Measurements from ENCODE around the gene COMMD6.

The COMMD6 gene

DNA sequence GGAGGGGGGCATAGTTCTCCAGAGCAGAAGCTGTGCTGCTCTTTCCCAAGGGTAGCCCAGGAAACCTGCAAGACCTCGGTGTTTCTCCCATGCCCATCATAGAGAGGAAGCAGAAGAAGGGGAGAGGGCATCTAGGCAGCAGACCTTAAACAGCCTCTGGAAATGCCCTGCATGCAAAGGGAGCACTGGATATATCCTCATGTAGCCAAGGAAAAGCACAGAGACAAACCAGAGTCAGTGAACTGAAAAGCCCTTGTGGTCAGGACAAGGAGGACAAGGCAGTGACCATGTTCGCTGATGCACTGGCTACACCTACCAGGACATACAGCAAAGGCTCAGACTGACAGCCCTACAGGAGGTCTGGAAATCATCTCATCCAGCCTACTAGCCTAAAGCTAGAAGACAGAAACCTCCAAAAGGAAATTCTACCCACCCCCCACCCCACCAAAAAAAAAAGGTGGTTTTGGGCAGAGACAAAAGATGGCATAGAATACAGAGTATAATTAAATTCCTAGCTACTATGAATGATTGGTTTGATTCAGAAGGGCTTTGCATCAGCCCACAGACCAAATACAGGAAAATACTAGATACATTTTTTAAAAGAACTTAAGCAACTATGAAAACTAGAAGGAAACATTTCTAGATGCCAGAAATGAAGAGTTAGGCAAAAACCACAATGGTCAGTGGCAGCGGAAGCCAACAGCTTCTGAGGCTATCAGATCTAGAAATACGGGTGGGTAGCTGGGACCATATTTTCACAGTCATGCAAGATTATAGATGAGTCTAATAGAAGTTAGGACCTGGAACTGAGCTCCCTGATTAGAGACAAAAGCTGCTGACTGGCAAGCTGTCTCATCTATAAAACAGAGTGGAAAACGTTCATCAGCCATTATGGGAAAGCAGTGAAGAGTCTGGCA lies 51.2 kb downstream of the COMMD6 start:
- H2AK5ac ChIP-seq (ENCODE audit: low read length): no peak overlapping the region
- H4K8ac ChIP-seq (ENCODE audit: low read depth, low read length): no peak overlapping the region
- no peak overlapping the region for H2BK120ac ChIP-seq (ENCODE audit: low read depth, low read length)
- H3K4me1 ChIP-seq (ENCODE audit: control insufficient read depth, low read depth, low read length): no peaks in the 10 kb centered on the region
- no peak overlapping the region for H3K9ac ChIP-seq (ENCODE audit: low read length)
- H2BK15ac ChIP-seq (replicated peaks; ENCODE audit: low read depth): no peak overlapping the region
- H3K36me3 ChIP-seq (ENCODE audit: control insufficient read depth, insufficient read depth, low read length): no peaks in the 10 kb centered on the region
- no peak overlapping the region for H3K4me2 ChIP-seq (ENCODE audit: low read length)
- H4K5ac ChIP-seq (ENCODE audit: low read length): no peak overlapping the region
- peak; percentile 57 for DNase-seq
- peak overlapping the region; percentile 4 for H3K18ac ChIP-seq (ENCODE audit: low read length)
- H3K27me3 ChIP-seq (ENCODE audit: insufficient read depth, low read length, poor library complexity): no peaks in the 10 kb centered on the region
- no peak overlapping the region for H3K27ac ChIP-seq (ENCODE audit: low read depth, low read length)
- WGBS (ENCODE audit: extremely low coverage, insufficient coverage, low lambda C conversion rate): no CpG with 5 or more reads among the region's 5 CpGs
- no peak overlapping the region for H2BK5ac ChIP-seq (ENCODE audit: low read length)
- no peak overlapping the region for H3K4me3 ChIP-seq (ENCODE audit: low read length)
- H3K4ac ChIP-seq (ENCODE audit: low read depth, low read length): no peak overlapping the region
- no peak overlapping the region for H3K23ac ChIP-seq (ENCODE audit: low read length)
- no peaks in the 10 kb centered on the region for H3K79me2 ChIP-seq (ENCODE audit: control insufficient read depth, insufficient read depth, low read length)
- H3K79me1 ChIP-seq (ENCODE audit: low read length): no peaks in the 10 kb centered on the region
- peak overlapping the region; percentile 45 for H3K56ac ChIP-seq (ENCODE audit: low read length)

DNA sequence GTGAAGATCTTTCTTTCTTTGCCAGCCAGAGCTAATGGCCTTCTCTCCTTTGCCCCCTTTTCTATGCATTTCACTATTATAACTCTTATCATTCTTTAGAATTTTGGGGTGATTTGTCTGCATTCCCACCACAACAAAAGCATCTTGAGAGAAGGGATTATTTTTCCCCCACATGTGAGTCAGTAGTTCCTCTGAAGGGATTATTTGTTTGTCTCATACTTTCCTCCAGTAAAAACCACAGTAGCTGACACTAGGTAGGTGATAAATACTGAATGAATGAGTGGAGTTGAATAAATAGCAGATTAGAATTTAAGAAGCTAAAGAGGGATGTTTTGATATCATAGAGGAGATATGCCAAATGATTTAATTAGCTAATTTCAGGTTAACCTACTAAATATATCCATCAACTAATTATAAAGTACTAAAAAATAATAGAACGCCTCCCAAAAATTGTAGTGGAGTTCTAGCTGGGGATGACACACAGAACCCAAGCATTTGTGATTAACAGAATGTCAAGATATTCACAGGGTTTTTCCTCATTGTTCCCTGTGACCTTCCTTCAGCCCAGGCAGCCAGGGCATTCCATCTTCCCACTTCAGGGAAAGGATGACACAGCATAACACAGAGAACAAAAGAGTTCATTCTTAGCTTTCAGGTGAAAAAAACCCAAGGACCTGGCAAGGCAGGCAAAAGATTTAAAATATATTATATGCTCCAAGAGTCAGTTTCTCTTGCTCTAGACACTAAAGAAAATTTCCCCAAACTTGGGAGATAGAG lies 52.2 kb downstream of the COMMD6 start:
- Histone ChIP-seq H3K27ac (ENCODE audit: low read depth, low read length) (no peak overlapping the region), H3K36me3 (ENCODE audit: control insufficient read depth, insufficient read depth, low read length) (no peaks in the 10 kb centered on the region), H3K4me2 (ENCODE audit: low read length) (no peak overlapping the region), H3K23ac (ENCODE audit: low read length) (no peak overlapping the region), H3K4me3 (ENCODE audit: low read length) (no peak overlapping the region), H3K4me1 (ENCODE audit: control insufficient read depth, low read depth, low read length) (no peaks in the 10 kb centered on the region), H3K18ac (ENCODE audit: low read length) (peak overlapping the region; percentile 4), H4K8ac (ENCODE audit: low read depth, low read length) (no peak overlapping the region), H2BK120ac (ENCODE audit: low read depth, low read length) (no peak overlapping the region), H3K56ac (ENCODE audit: low read length) (no peak overlapping the region), H3K9ac (ENCODE audit: low read length) (no peak overlapping the region), H4K5ac (ENCODE audit: low read length) (no peak overlapping the region), H2AK5ac (ENCODE audit: low read length) (no peak overlapping the region), H2BK15ac (replicated peaks; ENCODE audit: low read depth) (no peak overlapping the region), H2BK5ac (ENCODE audit: low read length) (no peak overlapping the region), H3K27me3 (ENCODE audit: insufficient read depth, low read length, poor library complexity) (no peaks in the 10 kb centered on the region), H3K79me1 (ENCODE audit: low read length) (no peaks in the 10 kb centered on the region), H3K79me2 (ENCODE audit: control insufficient read depth, insufficient read depth, low read length) (no peaks in the 10 kb centered on the region), H3K4ac (ENCODE audit: low read depth, low read length) (no peak overlapping the region)
- no CpG with 5 or more reads among the region's 1 CpG for WGBS (ENCODE audit: extremely low coverage, insufficient coverage, low lambda C conversion rate)
- DNase-seq: peak; percentile 76

DNA sequence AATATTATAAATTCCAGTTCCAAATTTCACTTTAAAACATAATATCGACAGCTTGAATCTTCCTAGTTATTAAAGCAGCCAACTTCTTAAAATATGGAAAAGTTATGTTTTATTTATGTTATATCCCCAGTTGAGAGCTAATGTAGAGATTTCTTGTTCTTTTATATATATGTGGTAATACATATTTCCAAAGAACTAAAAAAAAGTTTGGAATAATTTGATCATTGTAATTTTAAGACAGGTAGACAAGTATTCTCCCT lies 54.9 kb downstream of the COMMD6 start:
- no peak overlapping the region for H3K56ac ChIP-seq (ENCODE audit: low read length)
- H2BK15ac ChIP-seq (replicated peaks; ENCODE audit: low read depth): no peak overlapping the region
- H3K79me2 ChIP-seq (ENCODE audit: control insufficient read depth, insufficient read depth, low read length): peaks cover 1% of the 10 kb centered on the region
- WGBS (ENCODE audit: extremely low coverage, insufficient coverage, low lambda C conversion rate): no CpG with 5 or more reads among the region's 1 CpG
- no peak overlapping the region for H3K18ac ChIP-seq (ENCODE audit: low read length)
- no peak overlapping the region for H3K9ac ChIP-seq (ENCODE audit: low read length)
- no peak overlapping the region for H2BK5ac ChIP-seq (ENCODE audit: low read length)
- DNase-seq: no peak
- no peak overlapping the region for H4K5ac ChIP-seq (ENCODE audit: low read length)
- no peak overlapping the region for H3K4me3 ChIP-seq (ENCODE audit: low read length)
- H3K36me3 ChIP-seq (ENCODE audit: control insufficient read depth, insufficient read depth, low read length): no peaks in the 10 kb centered on the region
- no peaks in the 10 kb centered on the region for H3K27me3 ChIP-seq (ENCODE audit: insufficient read depth, low read length, poor library complexity)
- H3K4ac ChIP-seq (ENCODE audit: low read depth, low read length): no peak overlapping the region
- H4K8ac ChIP-seq (ENCODE audit: low read depth, low read length): no peak overlapping the region
- no peak overlapping the region for H3K4me2 ChIP-seq (ENCODE audit: low read length)
- H3K23ac ChIP-seq (ENCODE audit: low read length): no peak overlapping the region
- no peak overlapping the region for H2BK120ac ChIP-seq (ENCODE audit: low read depth, low read length)
- H3K79me1 ChIP-seq (ENCODE audit: low read length): peaks cover 1% of the 10 kb centered on the region
- no peaks in the 10 kb centered on the region for H3K4me1 ChIP-seq (ENCODE audit: control insufficient read depth, low read depth, low read length)
- H3K27ac ChIP-seq (ENCODE audit: low read depth, low read length): no peak overlapping the region
- H2AK5ac ChIP-seq (ENCODE audit: low read length): no peak overlapping the region

DNA sequence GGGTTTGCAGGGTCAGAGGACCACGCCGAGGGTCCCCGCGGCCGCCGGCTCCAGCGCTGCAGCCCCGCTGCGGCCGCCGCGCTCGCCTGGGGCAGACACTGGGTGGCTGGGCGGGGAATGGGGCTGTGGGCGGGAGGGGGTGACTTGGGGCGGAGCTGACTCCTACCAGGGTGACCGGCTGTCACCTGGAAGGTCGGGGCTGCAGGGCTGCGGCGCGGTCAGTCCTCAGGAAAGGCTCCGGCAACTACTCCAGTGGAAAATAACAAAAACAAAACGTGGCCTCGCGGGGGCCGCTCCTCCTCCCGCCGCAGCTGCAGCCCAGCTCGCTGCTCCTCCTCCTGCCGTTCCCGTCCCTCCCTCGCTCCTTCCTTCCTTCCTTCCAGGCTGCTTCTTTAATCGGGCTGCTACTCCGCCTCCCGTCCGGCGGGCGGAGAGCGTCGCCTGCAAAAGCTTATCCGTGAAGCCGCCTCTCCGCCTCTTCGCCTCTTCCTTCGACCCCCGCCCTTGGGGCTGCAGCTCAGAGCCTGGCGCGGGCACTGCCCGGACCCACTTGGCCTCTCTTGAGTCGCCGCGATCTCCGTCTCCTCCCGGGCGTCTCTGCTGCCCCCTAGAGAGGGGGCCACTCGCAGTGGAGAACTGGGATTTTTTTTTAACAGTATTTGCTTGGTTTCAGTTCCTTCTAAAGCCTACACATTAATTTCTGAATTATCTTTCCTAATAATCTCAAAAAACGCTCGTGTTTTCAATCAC lies 55.4 kb downstream of the COMMD6 start, which contains the start of gene TBC1D4:
Gene TBC1D4, minus strand, starts transcription at position 100 of the 750 bp plus-strand sequence. CDS start 402 bp downstream, outside the sequence.
- H4K5ac ChIP-seq (ENCODE audit: low read length): no peak within 1 kb of the TSS
- H3K4me3 ChIP-seq (ENCODE audit: low read length): peak within 1 kb of the TSS; percentile 38
- H3K4ac ChIP-seq (ENCODE audit: low read depth, low read length): peak within 1 kb of the TSS; percentile 22
- H3K9ac ChIP-seq (ENCODE audit: low read length): peak within 1 kb of the TSS; percentile 66
- peak within 1 kb of the TSS; percentile 88 for H3K27ac ChIP-seq (ENCODE audit: low read depth, low read length)
- H2BK5ac ChIP-seq (ENCODE audit: low read length): peak within 1 kb of the TSS; percentile 26
- no peak within 1 kb of the TSS for H4K8ac ChIP-seq (ENCODE audit: low read depth, low read length)
- 100% methylated on average over 2 of the region's 58 CpGs for WGBS (ENCODE audit: extremely low coverage, insufficient coverage, low lambda C conversion rate)
- H2BK15ac ChIP-seq (replicated peaks; ENCODE audit: low read depth): no peak within 1 kb of the TSS
- H3K36me3 ChIP-seq (ENCODE audit: control insufficient read depth, insufficient read depth, low read length): no peaks in the 10 kb centered on the region
- peak within 1 kb of the TSS; percentile 65 for H3K18ac ChIP-seq (ENCODE audit: low read length)
- H3K56ac ChIP-seq (ENCODE audit: low read length): peak within 1 kb of the TSS; percentile 85
- peaks cover 1% of the 10 kb centered on the region for H3K79me2 ChIP-seq (ENCODE audit: control insufficient read depth, insufficient read depth, low read length)
- DNase-seq: peak; percentile 98
- H3K27me3 ChIP-seq (ENCODE audit: insufficient read depth, low read length, poor library complexity): no peaks in the 10 kb centered on the region
- H2BK120ac ChIP-seq (ENCODE audit: low read depth, low read length): no peak within 1 kb of the TSS
- H3K4me2 ChIP-seq (ENCODE audit: low read length): peak within 1 kb of the TSS; percentile 65
- no peak within 1 kb of the TSS for H3K23ac ChIP-seq (ENCODE audit: low read length)
- no peak within 1 kb of the TSS for H2AK5ac ChIP-seq (ENCODE audit: low read length)
- H3K79me1 ChIP-seq (ENCODE audit: low read length): peaks cover 2% of the 10 kb centered on the region
- H3K4me1 ChIP-seq (ENCODE audit: control insufficient read depth, low read depth, low read length): no peaks in the 10 kb centered on the region

DNA sequence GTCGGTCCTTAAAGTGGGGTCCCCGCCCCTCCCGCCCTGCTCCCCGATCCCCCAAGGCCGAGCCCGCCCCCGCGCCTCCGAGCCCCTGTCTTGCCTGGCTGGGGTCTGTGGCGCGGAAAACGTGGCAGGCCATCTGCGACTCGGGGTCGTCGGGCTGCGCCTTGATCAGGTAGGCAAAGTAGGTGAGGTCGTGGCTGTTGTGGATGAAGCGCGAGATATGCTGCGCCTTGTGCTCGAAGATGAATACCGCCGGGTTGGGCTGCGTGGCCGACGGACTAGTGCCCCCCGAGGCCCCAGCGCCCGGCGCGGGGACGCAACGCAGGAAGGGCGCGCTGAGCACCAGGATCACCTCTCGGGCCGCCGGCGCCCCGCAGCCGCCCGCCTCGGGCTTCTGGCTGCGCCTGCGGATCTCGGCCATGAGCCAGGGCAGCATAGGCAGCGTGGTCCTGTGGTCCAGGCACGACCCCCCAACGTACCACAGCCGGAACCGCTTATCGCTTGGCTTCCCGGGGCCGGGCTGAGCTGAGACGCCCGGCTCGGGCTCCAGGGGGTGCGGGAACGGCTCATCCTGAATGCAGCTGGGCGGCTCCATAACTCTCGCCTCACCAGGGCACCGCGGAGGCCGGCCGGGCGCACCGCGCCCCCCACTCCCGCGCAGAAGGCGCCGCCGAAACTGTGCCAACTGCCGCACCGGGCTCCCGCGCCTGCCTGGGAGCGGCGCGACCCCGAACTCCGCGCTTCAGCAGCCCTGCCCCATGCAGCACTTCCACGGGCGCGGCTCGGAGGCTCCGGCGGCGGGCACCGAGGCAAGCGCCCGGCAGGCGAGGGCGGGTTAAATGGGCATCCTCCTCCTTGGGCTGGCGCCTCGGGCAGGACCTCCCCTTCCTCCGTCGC lies 56.2 kb downstream of the COMMD6 start:
- Histone ChIP-seq H2BK15ac (replicated peaks; ENCODE audit: low read depth) (no peak overlapping the region), H3K4me3 (ENCODE audit: low read length) (peak overlapping the region; percentile 23), H3K23ac (ENCODE audit: low read length) (no peak overlapping the region), H3K4me2 (ENCODE audit: low read length) (peak overlapping the region; percentile 65), H4K5ac (ENCODE audit: low read length) (no peak overlapping the region), H2BK120ac (ENCODE audit: low read depth, low read length) (no peak overlapping the region), H4K8ac (ENCODE audit: low read depth, low read length) (no peak overlapping the region), H3K79me2 (ENCODE audit: control insufficient read depth, insufficient read depth, low read length) (peaks cover 1% of the 10 kb centered on the region), H3K4ac (ENCODE audit: low read depth, low read length) (peak overlapping the region; percentile 22), H3K18ac (ENCODE audit: low read length) (peak overlapping the region; percentile 65), H2AK5ac (ENCODE audit: low read length) (no peak overlapping the region), H3K27me3 (ENCODE audit: insufficient read depth, low read length, poor library complexity) (no peaks in the 10 kb centered on the region), H3K4me1 (ENCODE audit: control insufficient read depth, low read depth, low read length) (no peaks in the 10 kb centered on the region), H3K36me3 (ENCODE audit: control insufficient read depth, insufficient read depth, low read length) (no peaks in the 10 kb centered on the region), H3K79me1 (ENCODE audit: low read length) (peaks cover 2% of the 10 kb centered on the region), H2BK5ac (ENCODE audit: low read length) (no peak overlapping the region), H3K27ac (ENCODE audit: low read depth, low read length) (peak overlapping the region; percentile 88), H3K9ac (ENCODE audit: low read length) (peak overlapping the region; percentile 66), H3K56ac (ENCODE audit: low read length) (peak overlapping the region; percentile 85)
- DNase-seq: peak; percentile 59
- WGBS (ENCODE audit: extremely low coverage, insufficient coverage, low lambda C conversion rate): no CpG with 5 or more reads among the region's 100 CpGs

Data from mesendoderm (in vitro differentiated cells).